OCI-LY1 (cell line): ENCODE results near the gene PRMT3.

Source experiments
- CTCF ChIP-seq: fragments of 200-600 bp; sonication (generic), shearing (Covaris generic); IDR thresholded peaks from 2 replicates; pipeline ENCODE4 v1.5.1; 2017; ENCODE audit warnings: mild to moderate bottlenecking, antibody characterized with exemption, low read length, moderate library complexity, mixed read lengths
- EZH2 ChIP-seq: fragments of 200-600 bp; sonication (generic), shearing (Covaris generic); IDR thresholded peaks from 2 replicates; pipeline ENCODE4 v1.8.0; 2017; ENCODE audit warnings: borderline replicate concordance, mixed run types, mild to moderate bottlenecking, antibody characterized with exemption, low read length, moderate library complexity, mixed read lengths

DNA sequence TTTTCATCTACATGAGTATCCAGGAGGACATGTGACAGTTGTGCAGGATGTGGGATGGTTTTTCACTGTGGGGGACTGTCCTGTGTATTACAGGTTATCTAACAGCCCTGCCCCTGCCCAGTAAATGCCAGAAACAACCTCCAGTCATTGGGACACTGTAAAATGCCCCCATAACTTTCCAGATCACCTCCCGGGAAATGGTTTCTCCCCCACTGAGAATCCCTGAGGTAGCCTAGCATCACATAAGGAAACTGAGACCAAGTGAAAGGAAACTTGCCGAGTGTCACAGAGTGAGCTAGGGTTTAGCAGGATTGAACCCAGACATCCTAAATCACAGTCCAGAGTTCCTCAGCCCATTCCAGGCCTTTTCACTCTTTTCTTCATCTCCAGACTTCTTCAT is 163.6 kb downstream of the PRMT3 start:
- TF ChIP-seq CTCF (no peak), EZH2 (no peak)
